Measurements from ENCODE around the gene TNC.
A peak's percentile ranks its signal among the peaks of the same experiment; 100 is the strongest.

The TNC gene

DNA sequence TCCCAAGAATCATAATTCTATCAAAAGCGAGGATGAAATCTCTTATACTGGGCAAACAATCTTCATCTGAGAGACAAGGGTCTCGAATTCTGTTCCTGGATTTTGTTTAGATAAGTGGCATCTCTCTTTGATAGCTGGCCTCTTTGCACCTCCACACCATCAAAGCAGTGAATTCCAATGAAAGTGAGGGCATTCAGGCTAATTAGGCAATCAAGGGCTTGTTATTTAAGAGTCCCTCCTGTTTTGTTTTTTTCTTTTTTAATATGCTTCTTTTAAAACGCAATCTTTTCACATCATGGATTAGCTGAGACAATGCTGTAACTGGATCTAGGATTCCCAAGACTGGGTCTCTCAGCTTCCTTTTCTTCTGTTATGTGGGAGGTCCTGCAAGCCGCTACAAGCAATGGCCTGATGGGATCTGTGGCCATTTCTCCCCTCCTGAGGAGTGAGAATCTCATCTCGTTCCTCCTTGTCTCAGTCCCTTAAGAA is 67.9 kb downstream of the TNC start:
- no peak for DNase-seq (ENCODE audit: low read depth in 2 of 2)

GRCh38 chr9:115046824-115047223 is 71.1 kb downstream of the TNC start:
- DNase-seq (ENCODE audit: low read depth in 2 of 2): no peak

GRCh38 chr9:115046199-115046598 is 71.8 kb downstream of the TNC start:
- DNase-seq (ENCODE audit: low read depth in 2 of 2): no peak

GRCh38 chr9:115043632-115044031 is 74.3 kb downstream of the TNC start:
- no peak for DNase-seq (ENCODE audit: low read depth in 2 of 2)

- DNase-seq (ENCODE audit: low read depth in 2 of 2): peak in 1 of 2 donors; percentile 23
Measured at GRCh38 chr9:115042781-115043509, 75.0 kb downstream of the TNC start.

DNA sequence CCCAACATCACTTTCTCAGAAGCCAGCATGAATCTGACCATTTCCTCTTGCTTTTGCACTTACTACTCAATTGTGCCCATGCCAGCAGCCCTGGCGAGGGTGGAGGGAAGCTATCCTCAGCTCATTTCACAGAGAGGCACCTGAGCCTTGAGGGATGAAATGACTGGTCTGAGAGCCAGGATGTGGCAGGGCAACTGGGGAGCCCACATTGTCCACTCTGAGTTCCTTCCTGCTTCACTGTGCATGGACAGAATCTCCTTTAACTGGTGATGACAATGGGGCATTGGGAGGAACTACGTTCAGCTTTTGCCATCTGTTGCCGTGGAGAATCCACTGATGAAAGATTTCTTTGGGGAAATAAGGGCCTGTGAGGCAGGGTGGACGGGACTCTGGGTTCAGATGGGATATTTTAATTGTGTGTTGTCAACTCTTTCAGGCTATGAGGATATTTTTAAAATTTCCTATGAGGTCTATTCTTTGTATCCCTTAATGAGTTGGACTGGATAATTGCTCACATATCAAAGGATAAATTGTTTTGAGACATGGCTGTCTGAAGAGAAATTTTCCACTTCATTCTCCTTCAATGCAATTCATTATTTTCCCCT is 78.3 kb downstream of the TNC start:
- DNase-seq (ENCODE audit: low read depth in 2 of 2): no peak

GRCh38 chr9:115038178-115038577 is 79.8 kb downstream of the TNC start:
- DNase-seq (ENCODE audit: low read depth in 2 of 2): no peak

DNA sequence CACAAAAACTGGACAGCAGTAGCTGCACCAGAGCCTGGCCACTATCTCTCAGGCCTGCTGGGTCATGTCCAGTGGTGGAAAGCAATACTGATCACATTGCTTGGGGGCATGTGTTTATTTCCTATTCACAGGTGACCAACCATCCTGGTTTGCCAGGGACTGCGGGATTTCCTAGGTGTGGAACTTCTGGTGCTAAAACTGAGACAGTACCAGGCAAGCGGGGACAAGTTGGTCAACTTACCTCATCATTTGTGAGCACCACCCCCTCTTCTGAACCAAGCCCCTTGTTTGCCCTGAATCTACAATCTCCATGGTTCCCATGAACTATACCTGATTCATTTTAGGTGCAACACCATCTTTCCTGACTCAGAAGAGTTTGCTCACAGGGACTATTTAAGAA is 81.3 kb downstream of the TNC start:
- peak in 1 of 2 donors; percentile 4 for DNase-seq (ENCODE audit: low read depth in 2 of 2)

DNA sequence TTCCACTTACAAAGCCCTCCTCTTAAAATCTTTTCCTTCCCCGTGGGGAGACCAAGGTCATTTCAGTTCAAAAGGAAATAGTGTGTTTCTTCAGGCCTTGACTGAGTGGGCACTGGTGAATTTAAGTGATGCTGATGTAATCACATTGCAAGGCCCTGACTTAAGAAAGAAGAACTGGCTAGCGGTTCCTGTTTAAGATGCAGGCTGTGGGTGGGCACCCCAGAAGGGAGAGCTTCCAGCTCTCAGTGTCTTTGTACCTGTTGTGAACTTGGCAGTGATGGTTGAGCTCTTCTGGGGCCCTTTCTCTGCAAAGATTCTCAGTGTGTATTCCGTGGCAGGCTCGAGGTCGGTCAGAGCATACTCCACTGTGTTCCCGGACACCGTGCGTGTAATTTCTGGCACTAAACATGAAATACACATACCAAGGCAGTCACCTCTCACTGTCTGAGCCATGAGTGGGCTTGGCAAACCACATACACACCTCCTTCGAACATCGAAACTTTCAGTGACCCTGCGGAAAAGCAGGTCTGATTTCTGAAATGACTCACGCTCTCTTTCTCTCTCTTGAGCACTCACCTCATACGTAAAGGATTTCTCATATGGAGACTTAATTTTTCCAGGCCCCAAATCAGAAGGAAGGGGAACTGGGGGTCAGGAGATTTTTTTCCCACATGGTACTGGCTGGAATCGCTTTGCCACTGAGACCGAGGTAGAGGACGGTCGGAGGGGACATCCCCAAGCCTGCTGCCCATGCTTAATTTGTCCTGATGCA is 81.9 kb downstream of the TNC start:
- peak in 1 of 2 donors; percentile 48 for DNase-seq (ENCODE audit: low read depth in 2 of 2)

DNA sequence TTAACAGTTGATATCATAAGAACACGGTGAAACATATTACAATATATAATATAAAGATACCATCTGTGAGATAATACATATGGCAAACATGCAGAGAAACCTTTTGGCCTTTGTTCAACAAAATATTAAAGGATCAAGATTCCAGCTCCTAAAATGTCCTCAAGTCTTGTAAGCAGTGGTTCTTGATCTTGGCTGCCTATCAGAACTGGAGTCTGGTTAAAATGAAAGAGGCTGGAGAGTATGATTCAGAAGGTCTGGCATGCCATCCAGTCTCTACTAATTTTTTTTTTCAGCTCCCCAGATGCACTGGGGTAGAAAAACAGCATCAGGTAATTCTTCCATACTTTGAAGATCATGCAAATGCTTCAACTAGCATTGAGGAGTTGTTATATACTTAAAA is 83.2 kb downstream of the TNC start:
- DNase-seq (ENCODE audit: low read depth in 2 of 2): no peak

GRCh38 chr9:115033800-115034199 is 84.2 kb downstream of the TNC start:
- DNase-seq (ENCODE audit: low read depth in 2 of 2): no peak

DNA sequence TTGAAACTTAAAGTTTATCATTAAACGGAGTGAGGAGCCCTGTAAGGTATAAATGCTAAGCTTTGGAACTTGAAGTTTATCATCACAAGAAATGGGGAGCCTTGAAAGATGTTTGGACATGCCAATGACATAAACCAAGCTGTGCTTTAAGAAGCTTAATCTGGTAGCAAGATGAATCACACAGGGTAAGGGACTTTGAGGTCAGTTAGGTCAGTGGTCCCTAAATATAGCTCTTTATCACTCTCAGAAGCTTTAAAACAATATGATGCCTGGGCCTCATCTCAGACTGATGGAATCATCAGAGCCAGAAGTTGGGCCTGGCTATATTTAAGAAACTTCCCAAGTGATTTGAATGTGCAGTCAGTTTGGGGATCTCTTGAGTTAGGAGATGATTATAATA is 85.7 kb downstream of the TNC start:
- DNase-seq (ENCODE audit: low read depth in 2 of 2): no peak

DNA sequence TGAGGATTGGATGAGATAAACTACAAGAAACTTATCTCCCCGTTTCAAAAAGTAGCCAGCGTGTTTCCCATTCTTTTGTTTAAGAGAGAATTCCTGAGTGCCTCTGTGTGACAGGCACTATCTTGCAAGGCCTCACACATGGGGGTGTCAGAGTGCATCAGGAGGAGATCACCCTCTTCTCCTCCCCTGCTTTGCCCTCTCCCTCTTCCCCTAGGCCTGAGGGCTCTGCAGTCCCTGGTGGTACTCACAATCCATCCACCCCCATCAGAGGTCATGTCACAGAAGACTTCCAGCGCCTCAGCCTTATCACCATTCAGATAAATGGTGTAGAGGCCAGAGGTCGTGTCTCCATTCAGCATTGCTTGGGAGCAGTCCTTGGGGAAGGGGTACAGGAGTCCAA is 88.0 kb downstream of the TNC start:
- no peak for DNase-seq (ENCODE audit: low read depth in 2 of 2)

GRCh38 chr9:115025721-115026120 is 92.2 kb downstream of the TNC start:
- no peak for DNase-seq (ENCODE audit: low read depth in 2 of 2)

DNA sequence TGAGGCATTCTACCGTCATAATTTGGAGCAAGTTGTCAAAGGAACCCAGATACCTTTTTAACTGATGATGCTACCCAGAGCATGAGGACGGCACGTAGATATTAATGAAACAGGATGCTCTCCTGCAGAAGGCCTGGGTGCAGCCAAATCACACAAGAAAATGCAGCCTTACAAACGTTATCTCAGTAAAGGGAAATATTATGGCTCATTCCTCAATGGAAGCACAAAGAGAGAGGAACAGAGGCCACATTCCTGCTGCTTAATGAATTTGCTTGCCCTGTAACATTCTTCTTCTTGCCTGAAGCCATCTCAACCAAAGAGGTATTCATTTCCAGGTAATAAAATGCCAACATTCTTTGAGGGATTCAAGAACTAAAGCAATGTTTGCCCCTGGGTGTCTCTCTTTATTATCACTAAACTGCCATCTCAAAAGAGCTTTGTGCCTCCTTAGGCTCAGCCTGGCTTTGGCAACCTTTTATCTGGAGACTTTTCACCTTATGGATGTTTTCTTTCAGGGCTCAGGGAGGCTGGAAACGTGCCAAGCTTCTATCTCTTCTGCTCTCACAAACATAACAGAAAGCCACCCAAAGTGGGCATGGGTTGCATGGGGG is 92.9 kb downstream of the TNC start:
- DNase-seq (ENCODE audit: low read depth in 2 of 2): no peak

DNA sequence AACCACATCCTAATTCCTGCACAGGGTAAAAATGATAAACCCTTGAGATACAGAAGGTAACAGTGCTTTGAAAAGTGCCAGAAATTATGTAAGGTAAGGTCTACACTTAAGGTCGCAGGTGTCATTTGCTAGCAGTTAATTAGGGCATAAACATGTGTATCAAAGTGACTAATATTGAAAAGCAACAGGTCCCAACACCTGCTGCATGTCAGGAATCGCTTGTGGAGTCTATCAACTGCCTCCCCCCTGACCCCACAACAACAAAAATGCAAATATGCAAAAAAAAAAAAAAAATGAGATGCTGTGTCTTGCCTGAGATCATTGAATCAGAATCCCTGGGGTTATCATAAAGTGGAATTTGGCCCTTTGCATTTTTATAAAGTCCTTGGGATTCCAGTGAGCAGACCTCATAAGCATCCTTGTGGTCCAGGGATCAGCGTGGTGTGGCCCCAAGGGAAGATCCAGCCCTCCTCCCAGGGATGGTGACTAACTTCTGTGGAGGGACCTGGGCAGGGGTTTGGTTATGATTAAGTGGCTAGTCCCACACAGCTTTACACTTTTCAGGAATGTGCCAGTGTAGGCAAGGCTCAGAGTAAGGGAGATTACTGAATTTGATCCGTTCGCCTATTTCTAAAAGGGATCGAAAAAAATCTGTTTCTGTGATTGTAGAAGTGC is 95.1 kb downstream of the TNC start:
- DNase-seq (ENCODE audit: low read depth in 2 of 2): no peak

DNA sequence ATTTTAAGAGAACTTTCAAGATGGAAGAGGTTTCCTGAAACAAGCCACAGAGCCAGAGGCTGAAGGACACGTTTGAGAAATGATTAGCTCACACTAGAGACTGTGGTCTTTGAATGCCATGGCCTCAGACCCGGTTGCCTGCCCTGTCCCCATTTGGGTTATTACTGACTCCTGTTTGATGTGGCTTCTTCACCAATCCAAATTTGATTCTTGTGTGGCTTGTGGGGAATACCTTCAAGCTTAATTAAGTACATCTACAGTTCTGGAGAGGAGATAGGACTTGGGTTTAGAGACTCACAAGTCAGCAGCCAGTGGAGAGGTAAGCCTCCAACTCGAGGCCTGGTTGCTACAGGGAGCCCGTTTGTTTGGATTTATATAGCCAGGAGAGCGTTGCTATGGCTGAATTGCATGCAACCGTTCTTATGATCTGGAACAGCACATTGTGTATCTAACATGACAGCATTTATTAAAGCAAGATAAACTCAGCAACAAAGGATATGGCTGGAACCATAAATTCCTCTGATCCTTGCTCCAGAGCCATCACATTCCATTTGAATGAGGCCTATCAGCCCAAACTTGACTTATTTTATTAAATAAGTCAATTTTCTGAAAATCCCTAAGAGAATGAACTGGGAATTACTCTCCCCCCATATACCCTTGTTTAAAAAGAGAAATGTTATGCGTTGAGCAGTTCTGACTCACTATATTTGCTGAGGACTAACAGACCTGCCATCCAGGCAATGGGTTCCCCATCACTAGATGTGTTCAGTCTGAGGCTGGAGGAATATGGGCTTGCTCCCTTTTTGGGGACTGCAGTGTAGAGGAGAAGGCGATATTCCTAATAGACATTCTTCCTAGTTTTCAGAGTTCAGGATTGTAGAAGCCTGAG is 99.2 kb downstream of the TNC start:
- no peak for DNase-seq (ENCODE audit: low read depth in 2 of 2)

- DNase-seq (ENCODE audit: low read depth in 2 of 2): no peak
Measured at GRCh38 chr9:115016344-115016743, 101.6 kb downstream of the TNC start.

- no peak for DNase-seq (ENCODE audit: low read depth in 2 of 2)
Measured at GRCh38 chr9:115015018-115015635, 102.8 kb downstream of the TNC start.

- DNase-seq (ENCODE audit: low read depth in 2 of 2): no peak
Measured at GRCh38 chr9:115014438-115014837, 103.5 kb downstream of the TNC start.

All from stimulated activated CD8-positive, alpha-beta memory T cell treated with anti-CD3 and anti-CD28 coated beads, Interleukin-2, amount 100 ng/mL, for 48 hours (primary cell).